Liver (tissue), 9 donors: ENCODE data around the gene TP53TG5. TPM values are rescaled to one million over a fixed set of nuclear protein-coding genes. Genes with fewer than 3 reads are reported as not detected.

ENCODE experiments used
- DNase-seq: peaks from one replicate; pipeline ENCODE4 v3.0.0-alpha.2; 2017; ENCODE audit warnings: low spot score
- H3K27ac ChIP-seq, 2 donors: one replicate each; pipeline ENCODE4 v1.7.0; 2013; ENCODE audit warnings: inconsistent platforms in 2 of 2, low read length in 2 of 2, control low read depth in 1 of 2, low read depth in 1 of 2, mild to moderate bottlenecking in 1 of 2
- H3K27me3 ChIP-seq, 4 donors: one replicate each; pipeline versions ENCODE4 v1.6.1 to v1.7.0; 2013; ENCODE audit warnings: low read length in 3 of 4, inconsistent platforms in 1 of 4, mild to moderate bottlenecking in 1 of 4, moderate library complexity in 1 of 4; ENCODE audit not compliant: control insufficient read depth in 4 of 4, insufficient read depth in 4 of 4
- H3K36me3 ChIP-seq, 4 donors: one replicate each; pipeline versions ENCODE4 v1.6.1 to v1.7.0; 2013; ENCODE audit warnings: low read length in 3 of 4, mild to moderate bottlenecking in 3 of 4, low read depth in 1 of 4, moderate library complexity in 1 of 4; ENCODE audit not compliant: control insufficient read depth in 4 of 4, insufficient read depth in 3 of 4
- H3K4me1 ChIP-seq, 4 donors: one replicate each; pipeline versions ENCODE4 v1.6.1 to v1.7.0; 2013; ENCODE audit warnings: low read length in 3 of 4, mild to moderate bottlenecking in 3 of 4, moderate library complexity in 1 of 4; ENCODE audit not compliant: control insufficient read depth in 4 of 4, insufficient read depth in 4 of 4
- H3K4me3 ChIP-seq, 3 donors: one replicate each; pipeline versions ENCODE4 v1.6.1 to v1.7.0; 2013; ENCODE audit warnings: low read length in 3 of 3, control low read depth in 1 of 3, low read depth in 1 of 3, mild to moderate bottlenecking in 1 of 3
- H3K9ac ChIP-seq, 2 donors: one replicate each; pipeline ENCODE4 v1.7.0; 2013; ENCODE audit warnings: low read length in 2 of 2, mild to moderate bottlenecking in 2 of 2, moderate library complexity in 2 of 2, control low read depth in 1 of 2, low read depth in 1 of 2
- H3K9me3 ChIP-seq, 4 donors: one replicate each; pipeline versions ENCODE4 v1.6.1 to v1.7.0; 2013; ENCODE audit warnings: low read length in 3 of 4; ENCODE audit not compliant: control insufficient read depth in 4 of 4
- EGR1 ChIP-seq, 2 donors: IDR thresholded peaks; 2 replicates each; pipeline ENCODE4 v1.6.1; 2016 to 2018; ENCODE audit warnings: antibody characterized with exemption in 2 of 2, low read depth in 2 of 2
- FOXA1 ChIP-seq: IDR thresholded peaks from 2 replicates; pipeline ENCODE4 v1.6.1; 2016; ENCODE audit warnings: antibody characterized with exemption
- FOXA2 ChIP-seq: IDR thresholded peaks from 2 replicates; pipeline ENCODE4 v1.6.1; 2016; ENCODE audit warnings: antibody characterized with exemption
- GABPA ChIP-seq, 2 donors: IDR thresholded peaks in 1 of 2; conservative IDR thresholded peaks in 1 of 2; 2 replicates each; pipeline ENCODE4 v1.6.1; 2016; ENCODE audit warnings: antibody characterized with exemption in 2 of 2, mild to moderate bottlenecking in 1 of 2, moderate library complexity in 1 of 2
- HNF4A ChIP-seq, 2 donors: conservative IDR thresholded peaks; 2 replicates each; pipeline ENCODE4 v1.6.1; 2016; ENCODE audit warnings: antibody characterized with exemption in 2 of 2, mild to moderate bottlenecking in 2 of 2
- HNF4G ChIP-seq: IDR thresholded peaks from 2 replicates; pipeline ENCODE4 v1.6.1; 2016; ENCODE audit warnings: antibody characterized with exemption
- JUND ChIP-seq, 2 donors: IDR thresholded peaks; 2 replicates each; pipeline ENCODE4 v1.6.1; 2016; ENCODE audit warnings: antibody characterized with exemption in 2 of 2
- NR2F2 ChIP-seq: IDR thresholded peaks from 2 replicates; pipeline ENCODE4 v1.6.1; 2016; ENCODE audit warnings: antibody characterized with exemption
- RAD21 ChIP-seq, 2 donors: IDR thresholded peaks; 2 replicates each; pipeline ENCODE4 v1.6.1; 2016; ENCODE audit warnings: antibody characterized with exemption in 2 of 2, mild to moderate bottlenecking in 2 of 2
- RXRA ChIP-seq, 2 donors: IDR thresholded peaks; 2 replicates each; pipeline ENCODE4 v1.6.1; 2017 to 2018; ENCODE audit warnings: antibody characterized with exemption in 2 of 2, mild to moderate bottlenecking in 1 of 2
- SP1 ChIP-seq: IDR thresholded peaks from 2 replicates; pipeline ENCODE4 v1.6.1; 2018; ENCODE audit warnings: antibody characterized with exemption, mild to moderate bottlenecking
- TAF1 ChIP-seq: conservative IDR thresholded peaks from 2 replicates; pipeline ENCODE4 v1.6.1; 2016; ENCODE audit warnings: antibody characterized with exemption, mild to moderate bottlenecking
- YY1 ChIP-seq: IDR thresholded peaks from 2 replicates; pipeline ENCODE4 v1.6.1; 2016; ENCODE audit warnings: antibody characterized with exemption, mild to moderate bottlenecking
- WGBS: extraction: QIAGEN DNeasy Blood & Tissue Kit; methylation state at CpG from one replicate; pipeline ENCODE4 v1.1.7; 2013; 5-methylcytosine and 5-hydroxymethylcytosine counted together
- polyA plus RNA-seq, 2 donors: library from polyadenylated mRNA; stranded (reverse) in 1 of 2; unstranded in 1 of 2; fragments of 200-250 nt in 1 of 2; fragments of >200 nt in 1 of 2; fragmentation: Nextera tagmentation in 1 of 2; extraction: Ambion mirVana in 1 of 2; gene quantifications; one replicate each; pipeline versions ENCODE4 v1.2.1 to v1.2.3, GENCODE V29; 2013 to 2015
- total RNA-seq, 2 donors: library from RNA; depleted of rRNA; stranded (reverse); fragments of >200 nt; gene quantifications; one replicate each; pipeline ENCODE4 v1.2.3, GENCODE V29; 2014
- TF ChIP-seq, protein P1 (sequence below): IDR thresholded peaks from 2 replicates; pipeline ENCODE4 v1.6.1; 2016; ENCODE audit warnings: antibody characterized with exemption, mild to moderate bottlenecking
- TF ChIP-seq, protein P2 (sequence below): fragments of 150-350 bp; IDR thresholded peaks from 2 replicates; pipeline ENCODE4 v1.5.1; 2017; ENCODE audit warnings: improper control_type of control experiment, low read depth, low read length; ENCODE audit not compliant: missing input control
- TF ChIP-seq, protein P3 (sequence below): IDR thresholded peaks from 2 replicates; pipeline ENCODE4 v1.6.1; 2016; ENCODE audit warnings: antibody characterized with exemption
- TF ChIP-seq, protein P4 (sequence below): IDR thresholded peaks from 2 replicates; pipeline ENCODE4 v1.6.1; 2016; ENCODE audit warnings: antibody characterized with exemption
- TF ChIP-seq, protein P5 (sequence below): IDR thresholded peaks from 2 replicates; pipeline ENCODE4 v1.6.1; 2016; ENCODE audit warnings: antibody characterized with exemption
- donor health status: healthy.
- donor health status: healthy.
- donor health status: healthy.
- donor health status: healthy.
- donor health status: healthy.

The TP53TG5 gene
- total and polyA plus RNA-seq, 4 donors, result not detected

DNA sequence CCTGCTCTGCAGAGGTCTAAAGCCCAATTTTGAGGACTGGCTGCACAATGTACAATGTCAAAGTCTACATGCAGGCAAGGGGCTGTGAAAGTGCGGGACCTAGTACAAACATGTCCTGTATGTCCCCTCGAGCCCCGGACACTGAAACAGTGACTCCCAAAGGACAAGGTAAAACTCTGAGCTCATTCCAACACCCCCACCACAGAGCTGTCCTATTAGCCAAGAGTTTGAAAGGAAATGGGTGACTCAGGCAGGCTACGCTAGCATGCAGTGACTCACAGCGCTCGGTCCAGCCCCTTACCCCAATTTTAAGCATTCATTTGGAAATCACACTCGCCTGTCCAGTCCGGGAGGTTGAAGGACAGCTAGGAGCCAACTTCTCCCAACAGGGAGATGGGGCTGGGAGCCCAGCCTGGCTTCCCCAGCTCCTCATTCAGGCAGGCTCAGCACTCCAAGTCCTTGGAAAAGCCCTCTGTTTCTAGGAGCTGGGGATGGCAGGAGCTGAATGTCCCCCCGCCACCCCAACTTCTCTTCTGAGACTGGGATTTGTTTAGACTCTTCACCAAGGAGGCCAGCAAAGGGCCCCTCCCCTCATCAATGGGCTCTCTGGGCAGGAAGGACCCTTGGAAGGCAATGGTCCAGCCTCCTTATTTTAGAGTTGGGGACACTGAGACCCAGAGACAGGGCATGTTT, 33.8 kb downstream of the TP53TG5 start (continued):
- peak; percentile 85 to 91 for TF ChIP-seq JUND (IDR thresholded peaks at IDR 0.05)
- TF ChIP-seq, protein P1, sequence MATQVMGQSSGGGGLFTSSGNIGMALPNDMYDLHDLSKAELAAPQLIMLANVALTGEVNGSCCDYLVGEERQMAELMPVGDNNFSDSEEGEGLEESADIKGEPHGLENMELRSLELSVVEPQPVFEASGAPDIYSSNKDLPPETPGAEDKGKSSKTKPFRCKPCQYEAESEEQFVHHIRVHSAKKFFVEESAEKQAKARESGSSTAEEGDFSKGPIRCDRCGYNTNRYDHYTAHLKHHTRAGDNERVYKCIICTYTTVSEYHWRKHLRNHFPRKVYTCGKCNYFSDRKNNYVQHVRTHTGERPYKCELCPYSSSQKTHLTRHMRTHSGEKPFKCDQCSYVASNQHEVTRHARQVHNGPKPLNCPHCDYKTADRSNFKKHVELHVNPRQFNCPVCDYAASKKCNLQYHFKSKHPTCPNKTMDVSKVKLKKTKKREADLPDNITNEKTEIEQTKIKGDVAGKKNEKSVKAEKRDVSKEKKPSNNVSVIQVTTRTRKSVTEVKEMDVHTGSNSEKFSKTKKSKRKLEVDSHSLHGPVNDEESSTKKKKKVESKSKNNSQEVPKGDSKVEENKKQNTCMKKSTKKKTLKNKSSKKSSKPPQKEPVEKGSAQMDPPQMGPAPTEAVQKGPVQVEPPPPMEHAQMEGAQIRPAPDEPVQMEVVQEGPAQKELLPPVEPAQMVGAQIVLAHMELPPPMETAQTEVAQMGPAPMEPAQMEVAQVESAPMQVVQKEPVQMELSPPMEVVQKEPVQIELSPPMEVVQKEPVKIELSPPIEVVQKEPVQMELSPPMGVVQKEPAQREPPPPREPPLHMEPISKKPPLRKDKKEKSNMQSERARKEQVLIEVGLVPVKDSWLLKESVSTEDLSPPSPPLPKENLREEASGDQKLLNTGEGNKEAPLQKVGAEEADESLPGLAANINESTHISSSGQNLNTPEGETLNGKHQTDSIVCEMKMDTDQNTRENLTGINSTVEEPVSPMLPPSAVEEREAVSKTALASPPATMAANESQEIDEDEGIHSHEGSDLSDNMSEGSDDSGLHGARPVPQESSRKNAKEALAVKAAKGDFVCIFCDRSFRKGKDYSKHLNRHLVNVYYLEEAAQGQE, result peak; percentile 60
- peak in 1 of 2 donors; percentile 8 for TF ChIP-seq RXRA (IDR thresholded peaks at IDR 0.05)

DNA sequence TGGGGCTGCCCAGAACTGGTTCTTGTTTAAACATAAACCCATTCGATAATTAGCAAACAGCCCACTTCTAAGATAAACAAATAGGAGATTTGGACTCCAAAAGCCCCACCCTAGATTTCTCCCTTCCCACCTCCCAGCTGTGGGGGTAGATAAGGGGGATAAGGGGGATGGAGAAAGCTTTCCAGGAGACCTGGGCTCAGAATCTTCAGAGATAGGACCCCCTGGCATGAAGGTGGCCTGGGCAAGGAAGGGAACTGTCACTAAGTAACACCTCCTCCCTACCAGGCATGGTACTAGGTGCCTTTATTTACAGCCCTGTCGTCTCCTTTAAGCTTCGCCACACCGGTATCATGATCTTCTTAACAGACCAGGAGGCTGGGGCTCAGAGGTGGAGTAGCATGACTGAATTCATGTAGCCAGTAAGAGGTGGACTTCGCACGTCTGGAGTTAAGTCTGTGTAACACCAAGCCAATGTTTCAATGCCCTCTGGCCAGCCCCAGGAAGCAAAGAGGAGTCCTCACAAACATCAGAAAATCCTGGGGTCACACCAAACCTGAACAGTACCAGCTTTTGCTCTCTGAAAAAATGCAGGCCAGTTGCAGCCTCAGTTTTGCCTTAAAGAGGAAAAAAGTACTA, 34.5 kb downstream of the TP53TG5 start:
- Histone ChIP-seq H3K4me3 (peak overlapping the region; percentile 80 to 96 (median 88)), H3K4me1 (peaks cover 20 to 62% (median 32%) of the 10 kb centered on the region in 4 donors), H3K27ac (peak overlapping the region; percentile 81 to 97), H3K9me3 (no peaks in the 10 kb centered on the region), H3K36me3 (peaks cover 0 to 13% (median 0%) of the 10 kb centered on the region in 4 donors), H3K27me3 (no peaks in the 10 kb centered on the region), H3K9ac (peak overlapping the region; percentile 57 to 99)
- no peak for DNase-seq
- TF ChIP-seq, protein P2, sequence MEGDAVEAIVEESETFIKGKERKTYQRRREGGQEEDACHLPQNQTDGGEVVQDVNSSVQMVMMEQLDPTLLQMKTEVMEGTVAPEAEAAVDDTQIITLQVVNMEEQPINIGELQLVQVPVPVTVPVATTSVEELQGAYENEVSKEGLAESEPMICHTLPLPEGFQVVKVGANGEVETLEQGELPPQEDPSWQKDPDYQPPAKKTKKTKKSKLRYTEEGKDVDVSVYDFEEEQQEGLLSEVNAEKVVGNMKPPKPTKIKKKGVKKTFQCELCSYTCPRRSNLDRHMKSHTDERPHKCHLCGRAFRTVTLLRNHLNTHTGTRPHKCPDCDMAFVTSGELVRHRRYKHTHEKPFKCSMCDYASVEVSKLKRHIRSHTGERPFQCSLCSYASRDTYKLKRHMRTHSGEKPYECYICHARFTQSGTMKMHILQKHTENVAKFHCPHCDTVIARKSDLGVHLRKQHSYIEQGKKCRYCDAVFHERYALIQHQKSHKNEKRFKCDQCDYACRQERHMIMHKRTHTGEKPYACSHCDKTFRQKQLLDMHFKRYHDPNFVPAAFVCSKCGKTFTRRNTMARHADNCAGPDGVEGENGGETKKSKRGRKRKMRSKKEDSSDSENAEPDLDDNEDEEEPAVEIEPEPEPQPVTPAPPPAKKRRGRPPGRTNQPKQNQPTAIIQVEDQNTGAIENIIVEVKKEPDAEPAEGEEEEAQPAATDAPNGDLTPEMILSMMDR, result no peak
- TF ChIP-seq GABPA (IDR thresholded peaks at IDR 0.05 in 1 of 2, conservative IDR thresholded peaks at IDR 0.05 in 1 of 2) (no peak), FOXA2 (peak; percentile 39), EGR1 (IDR thresholded peaks at IDR 0.05; ENCODE audit: low read depth in 2 of 2) (no peak), RXRA (IDR thresholded peaks at IDR 0.05) (peak; percentile 53 to 66), NR2F2 (no peak), TAF1 (no peak), YY1 (peak; percentile 8), FOXA1 (no peak), HNF4A (conservative IDR thresholded peaks at IDR 0.05) (peak; percentile 66 to 91), RAD21 (IDR thresholded peaks at IDR 0.05) (no peak), SP1 (peak; percentile 62), HNF4G (peak; percentile 31), JUND (IDR thresholded peaks at IDR 0.05) (peak in 1 of 2 donors; percentile 36)
- TF ChIP-seq, protein P3, sequence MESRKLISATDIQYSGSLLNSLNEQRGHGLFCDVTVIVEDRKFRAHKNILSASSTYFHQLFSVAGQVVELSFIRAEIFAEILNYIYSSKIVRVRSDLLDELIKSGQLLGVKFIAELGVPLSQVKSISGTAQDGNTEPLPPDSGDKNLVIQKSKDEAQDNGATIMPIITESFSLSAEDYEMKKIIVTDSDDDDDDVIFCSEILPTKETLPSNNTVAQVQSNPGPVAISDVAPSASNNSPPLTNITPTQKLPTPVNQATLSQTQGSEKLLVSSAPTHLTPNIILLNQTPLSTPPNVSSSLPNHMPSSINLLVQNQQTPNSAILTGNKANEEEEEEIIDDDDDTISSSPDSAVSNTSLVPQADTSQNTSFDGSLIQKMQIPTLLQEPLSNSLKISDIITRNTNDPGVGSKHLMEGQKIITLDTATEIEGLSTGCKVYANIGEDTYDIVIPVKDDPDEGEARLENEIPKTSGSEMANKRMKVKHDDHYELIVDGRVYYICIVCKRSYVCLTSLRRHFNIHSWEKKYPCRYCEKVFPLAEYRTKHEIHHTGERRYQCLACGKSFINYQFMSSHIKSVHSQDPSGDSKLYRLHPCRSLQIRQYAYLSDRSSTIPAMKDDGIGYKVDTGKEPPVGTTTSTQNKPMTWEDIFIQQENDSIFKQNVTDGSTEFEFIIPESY, result no peak
- TF ChIP-seq, protein P1, result peak; percentile 27
- TF ChIP-seq, protein P4, sequence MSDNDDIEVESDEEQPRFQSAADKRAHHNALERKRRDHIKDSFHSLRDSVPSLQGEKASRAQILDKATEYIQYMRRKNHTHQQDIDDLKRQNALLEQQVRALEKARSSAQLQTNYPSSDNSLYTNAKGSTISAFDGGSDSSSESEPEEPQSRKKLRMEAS, result no peak
- TF ChIP-seq, protein P5, sequence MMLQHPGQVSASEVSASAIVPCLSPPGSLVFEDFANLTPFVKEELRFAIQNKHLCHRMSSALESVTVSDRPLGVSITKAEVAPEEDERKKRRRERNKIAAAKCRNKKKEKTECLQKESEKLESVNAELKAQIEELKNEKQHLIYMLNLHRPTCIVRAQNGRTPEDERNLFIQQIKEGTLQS, result peak; percentile 9
- WGBS, result 28% methylated on average over 6 of the region's 6 CpGs
